GM19099 (cell line): ENCODE measurements around the gene OTULINL.

Source experiments
- POLR2A ChIP-seq: IDR thresholded peaks from 3 replicates; pipeline ENCODE4 v1.6.1; 2011; ENCODE audit warnings: low read depth; ENCODE audit not compliant: insufficient read length; ENCODE audit errors: extremely low read depth

OTULINL gene

DNA sequence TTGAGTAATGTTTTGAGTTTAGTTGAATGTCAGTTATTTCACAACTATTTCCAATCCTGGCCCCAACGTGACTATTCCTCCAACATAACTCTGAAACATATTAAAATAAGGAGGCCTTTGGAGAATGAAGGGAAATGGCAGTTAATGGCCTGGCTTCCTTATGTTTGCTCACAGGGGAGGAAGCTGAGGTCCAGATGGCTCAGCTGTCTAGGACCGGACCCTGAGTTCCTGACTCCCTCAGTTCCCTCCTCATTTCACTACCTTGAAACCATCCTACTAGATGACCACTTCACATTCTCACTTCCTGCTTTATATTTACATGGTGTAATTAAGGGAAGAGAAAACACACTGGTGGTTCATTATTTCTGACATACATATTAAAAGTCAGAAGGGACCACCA lies 6.6 kb downstream of the OTULINL start:
- no peak for TF ChIP-seq POLR2A

GRCh38 chr5:14588758-14589543 lies 7.4 kb downstream of the OTULINL start:
- TF ChIP-seq POLR2A: no peak

DNA sequence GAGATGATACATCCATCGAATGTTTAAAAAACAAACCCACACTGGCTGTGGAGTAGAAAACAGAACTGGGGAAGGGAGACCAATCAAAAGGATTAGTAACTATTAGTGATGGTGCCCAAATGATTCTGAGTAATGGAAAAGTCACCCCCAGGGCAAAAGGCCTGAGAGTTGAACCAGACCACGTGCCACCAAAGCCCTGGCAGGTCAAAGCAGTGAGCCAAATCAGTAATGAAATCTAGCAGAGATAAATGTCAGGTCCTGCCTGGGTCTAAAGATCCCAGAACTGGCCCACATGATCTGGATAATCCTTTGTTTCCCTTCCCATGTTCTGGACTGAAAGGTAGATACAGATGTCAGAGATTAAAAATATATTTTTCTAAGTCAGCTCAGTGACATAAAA lies 9.4 kb downstream of the OTULINL start:
- no peak for TF ChIP-seq POLR2A

DNA sequence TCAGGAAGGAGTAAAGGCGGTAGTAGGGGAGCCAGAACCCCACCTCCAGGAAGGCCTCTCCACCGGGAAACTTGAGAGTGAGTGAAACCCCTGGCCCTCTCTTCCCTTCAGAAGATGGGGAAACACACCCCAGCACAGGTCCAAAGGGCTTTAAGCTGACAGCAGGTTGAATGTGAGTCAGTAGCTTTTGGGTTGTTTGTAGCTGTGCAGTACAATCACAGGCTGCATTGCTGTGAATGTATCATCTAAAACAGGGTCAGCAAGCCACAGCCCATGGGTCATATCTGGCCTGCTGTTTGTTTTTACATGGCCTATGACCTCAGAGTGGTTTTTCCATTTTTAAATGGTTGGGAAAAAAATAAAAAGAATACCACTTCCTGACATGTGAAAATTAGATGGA lies 10.0 kb downstream of the OTULINL start:
- no peak for TF ChIP-seq POLR2A

DNA sequence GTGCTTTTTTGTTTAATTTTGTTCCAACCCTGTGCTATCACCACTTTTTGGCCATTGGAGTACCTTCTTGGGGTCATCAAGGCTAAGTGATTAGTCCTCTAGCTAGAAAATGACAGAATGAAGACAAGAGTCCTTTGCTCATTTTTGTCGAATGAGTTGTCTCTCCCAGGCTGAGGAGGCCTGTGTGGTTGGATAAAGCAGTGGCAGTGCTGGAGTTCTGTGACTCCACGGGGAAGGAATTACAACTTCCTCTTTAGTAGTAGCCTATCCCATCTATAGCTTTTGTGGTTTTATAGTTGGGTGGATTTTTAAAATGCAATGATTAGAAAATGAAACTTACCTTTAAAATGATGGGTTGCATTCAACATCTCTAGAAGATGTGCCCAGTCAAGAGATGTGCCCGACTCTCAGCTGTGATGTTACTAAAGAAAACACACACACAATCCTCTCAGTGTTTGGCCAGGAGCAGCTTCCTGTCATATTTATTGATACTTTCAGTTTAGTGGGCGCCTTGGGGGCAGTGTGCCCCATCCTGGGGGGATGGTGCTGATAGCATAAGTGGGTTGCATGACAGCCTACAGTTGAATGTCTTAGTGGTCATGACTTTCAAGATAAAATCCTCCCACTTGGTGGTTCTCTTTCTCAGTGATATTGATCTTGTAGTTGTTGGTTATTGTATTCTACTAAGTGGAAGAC lies 11.9 kb downstream of the OTULINL start:
- TF ChIP-seq POLR2A: no peak

DNA sequence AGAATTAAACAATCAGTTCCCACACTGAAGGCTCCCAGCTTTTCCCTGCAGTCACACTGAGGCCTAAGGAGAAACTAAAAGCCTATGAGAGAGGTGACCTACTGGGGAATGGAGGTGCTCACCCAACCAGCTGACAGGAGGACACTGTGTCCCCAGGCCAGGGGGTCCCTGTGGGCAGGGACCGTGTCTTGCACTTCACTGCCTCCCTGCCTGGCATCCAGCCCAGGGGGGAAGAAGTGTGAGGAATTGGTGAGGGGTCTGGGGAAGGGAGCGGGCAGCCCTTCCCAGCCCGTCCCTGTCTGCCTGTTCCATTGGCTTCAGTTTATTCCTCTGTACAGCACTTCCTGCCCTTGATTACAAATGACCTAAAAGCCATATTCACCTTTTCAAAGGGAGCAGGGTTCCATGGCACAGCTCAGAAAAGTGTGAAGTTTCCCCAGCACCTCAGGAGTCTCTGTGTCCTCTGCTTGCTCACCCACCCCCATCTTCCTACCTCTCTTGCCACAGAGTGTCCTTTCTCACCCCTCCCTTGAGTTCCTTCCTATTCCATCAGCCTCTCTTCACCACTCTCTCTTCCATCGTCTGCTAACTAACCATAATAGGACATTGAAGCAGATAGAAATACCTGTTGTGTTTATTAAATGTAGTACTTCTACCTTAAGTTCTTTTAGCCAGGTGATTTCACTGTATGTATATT lies 12.9 kb downstream of the OTULINL start:
- TF ChIP-seq POLR2A: no peak

DNA sequence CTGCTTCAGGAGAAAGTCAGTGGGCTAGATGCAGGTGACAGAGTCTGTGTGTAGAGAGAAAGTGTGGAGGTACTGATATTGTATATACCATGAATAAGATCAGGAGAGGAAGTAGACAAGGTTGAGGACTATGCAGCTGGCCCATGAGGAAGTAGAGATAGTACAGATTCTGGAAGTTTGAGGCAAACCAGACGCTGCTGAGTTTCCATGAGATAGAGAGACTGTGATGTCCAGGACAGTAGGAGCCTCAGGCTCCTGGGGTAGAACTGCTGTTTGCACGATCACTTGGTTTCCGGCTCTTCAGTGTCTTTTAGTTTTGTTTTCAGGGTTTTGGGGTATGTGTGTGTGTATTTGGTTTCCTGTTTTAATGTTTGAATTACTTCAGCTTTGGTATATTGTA lies 13.6 kb downstream of the OTULINL start:
- TF ChIP-seq POLR2A: no peak

DNA sequence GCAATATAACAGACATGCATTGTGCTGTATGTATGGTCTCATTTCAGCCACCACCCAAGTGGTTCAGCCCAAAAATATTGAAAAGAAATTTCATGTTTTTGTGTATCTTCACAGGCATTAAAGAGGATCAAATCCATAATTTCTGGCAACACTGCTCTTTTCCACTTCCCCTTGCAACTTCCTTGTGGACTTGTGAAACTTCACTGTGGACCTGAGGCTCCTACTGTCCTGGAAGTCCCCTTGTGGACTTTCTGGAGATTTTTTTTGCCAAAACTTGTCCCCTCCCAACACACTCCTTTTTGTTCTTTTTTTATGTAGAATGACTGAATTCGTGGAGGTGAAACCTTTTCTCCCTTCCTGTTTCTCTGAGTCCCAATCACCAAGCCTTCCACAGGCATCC lies 14.3 kb downstream of the OTULINL start:
- TF ChIP-seq POLR2A: no peak

DNA sequence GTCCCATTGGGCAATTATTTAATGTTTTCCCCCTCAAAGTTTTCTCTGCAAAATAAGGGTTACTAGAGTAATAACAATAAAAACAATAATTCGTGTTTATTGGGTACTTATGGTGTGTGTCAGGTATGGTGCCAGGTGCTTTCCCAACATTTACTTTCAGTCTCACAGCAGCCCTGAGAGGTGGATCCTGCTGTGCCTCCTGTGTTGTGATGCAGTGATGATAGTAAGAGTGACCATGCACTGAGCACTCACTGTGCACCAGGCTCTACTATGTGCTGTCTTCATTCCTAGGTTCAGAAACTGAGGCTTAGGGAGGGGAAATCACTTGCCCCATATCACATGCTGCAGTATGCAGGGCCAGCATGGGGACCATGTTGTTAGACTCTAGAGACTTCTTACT lies 15.5 kb downstream of the OTULINL start:
- no peak for TF ChIP-seq POLR2A

GRCh38 chr5:14598225-14598624 lies 16.6 kb downstream of the OTULINL start:
- no peak for TF ChIP-seq POLR2A

DNA sequence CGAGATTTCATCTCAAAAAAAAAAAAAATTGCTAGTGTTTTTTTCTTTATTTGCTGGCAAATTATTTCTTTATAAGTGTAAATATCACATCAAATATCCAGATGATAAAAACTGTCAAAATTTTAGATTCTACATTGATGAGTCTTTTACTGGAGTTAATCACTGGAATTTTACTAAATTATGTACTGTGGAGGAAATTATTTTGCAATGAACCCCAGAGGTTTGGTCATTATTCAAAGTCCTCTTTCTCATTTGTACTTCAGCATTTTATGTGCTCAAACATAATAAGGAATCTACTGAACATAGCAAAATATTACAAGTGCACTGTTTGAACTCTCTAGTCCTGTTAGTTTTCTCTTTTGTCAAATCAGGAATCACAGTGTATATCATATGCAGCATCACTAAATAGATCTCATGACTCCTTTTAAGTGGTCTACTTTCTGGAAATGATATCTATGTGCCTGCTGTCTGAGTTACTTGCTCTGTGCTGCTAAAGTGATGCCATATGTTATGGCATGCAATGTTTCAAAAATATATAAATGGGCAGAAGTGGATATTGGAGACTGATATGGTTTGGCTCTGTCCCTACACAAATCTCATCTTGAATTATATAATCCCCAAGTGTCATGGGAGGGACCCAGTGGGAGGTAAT lies 18.0 kb downstream of the OTULINL start:
- TF ChIP-seq POLR2A: no peak

DNA sequence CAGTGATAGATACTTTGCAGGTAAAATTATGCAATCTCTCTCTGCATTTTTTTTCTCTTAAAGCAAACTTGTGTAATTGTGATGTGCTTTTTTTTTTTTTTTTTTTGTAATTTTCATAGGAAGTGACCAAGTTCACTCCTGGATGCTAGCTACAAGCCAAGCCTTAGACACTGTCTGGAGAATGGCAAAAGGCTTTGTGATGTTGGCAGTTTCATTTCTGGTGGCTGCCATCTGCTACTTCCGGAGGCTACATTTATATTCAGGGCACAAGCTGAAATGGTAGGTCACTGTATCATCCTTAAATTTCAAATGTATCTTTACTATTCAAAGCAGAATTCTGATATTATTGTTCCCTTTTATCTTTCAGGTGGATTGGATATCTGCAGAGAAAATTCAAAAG lies 19.3 kb downstream of the OTULINL start:
- TF ChIP-seq POLR2A: no peak

DNA sequence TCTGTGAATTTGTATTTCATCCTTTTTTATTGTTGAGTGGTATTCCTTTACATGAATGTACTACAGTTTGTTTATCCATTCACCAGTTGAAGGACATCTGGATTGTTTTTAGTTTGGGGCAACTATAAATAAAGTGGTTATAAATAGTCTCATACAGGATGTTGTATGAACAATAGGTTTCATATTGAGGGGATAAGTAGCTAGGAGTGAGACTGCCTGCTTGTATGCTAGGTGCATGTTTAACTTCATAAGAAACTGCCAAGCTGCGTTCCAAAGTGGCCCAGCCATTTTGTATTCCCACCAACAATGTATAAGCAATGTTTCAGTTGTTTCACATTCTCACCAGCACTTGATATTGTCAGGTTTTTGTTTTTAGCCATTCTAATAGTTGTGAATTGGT lies 21.5 kb downstream of the OTULINL start:
- no peak for TF ChIP-seq POLR2A

DNA sequence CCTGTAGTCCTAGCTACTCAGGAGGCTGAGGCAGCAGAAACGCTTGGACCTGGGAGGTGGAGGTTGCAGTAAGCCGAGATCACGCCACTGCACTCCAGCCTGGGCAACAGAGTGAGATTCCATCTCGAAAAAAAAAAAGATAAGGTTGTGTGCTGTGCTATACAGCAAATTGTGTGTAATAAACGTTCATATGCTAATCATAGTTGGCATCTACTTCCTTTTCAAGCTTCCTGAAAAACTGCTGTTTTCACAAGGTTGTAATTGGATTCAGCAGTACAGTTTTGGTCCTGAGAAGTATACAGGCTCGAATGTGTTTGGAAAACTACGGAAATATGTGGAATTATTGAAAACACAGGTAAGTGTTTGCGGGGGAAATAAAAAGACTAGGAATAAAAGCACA lies 25.5 kb downstream of the OTULINL start:
- no peak for TF ChIP-seq POLR2A

- TF ChIP-seq POLR2A: no peak
These were observed 26.6 kb downstream of the OTULINL start for GRCh38 chr5:14608169-14608568.
